IPS DF 6.9 (cell line): Measurements from ENCODE around the gene DDRGK1.

ENCODE experiments used
- DNase-seq: peaks from one replicate; pipeline ENCODE4 v3.0.0-alpha.2; 2013; ENCODE audit warnings: low read depth, low spot score
- H3K27ac ChIP-seq: one replicate; pipeline ENCODE4 v1.5.1; 2013; ENCODE audit warnings: low read length, control low read depth
- H3K27me3 ChIP-seq: 2 replicates; pipeline ENCODE4 v1.6.1; 2013; ENCODE audit warnings: mild to moderate bottlenecking, low read length; ENCODE audit not compliant: control insufficient read depth, insufficient read depth
- H3K36me3 ChIP-seq: 2 replicates; pipeline ENCODE4 v1.6.1; 2013; ENCODE audit warnings: low read length; ENCODE audit not compliant: control insufficient read depth, insufficient read depth
- H3K4me1 ChIP-seq: 2 replicates; pipeline ENCODE4 v1.6.1; 2013; ENCODE audit warnings: low read length; ENCODE audit not compliant: control insufficient read depth, insufficient read depth
- H3K4me3 ChIP-seq: 2 replicates; pipeline ENCODE4 v1.5.1; 2013; ENCODE audit warnings: mild to moderate bottlenecking, low read length
- H3K9me3 ChIP-seq: 2 replicates; pipeline ENCODE4 v1.6.1; 2013; ENCODE audit warnings: low read length, inconsistent platforms; ENCODE audit not compliant: control insufficient read depth, insufficient read depth
- WGBS: extraction: QIAGEN DNeasy Blood & Tissue Kit; methylation state at CpG from one replicate; pipeline ENCODE4 v1.1.7; 2013; ENCODE audit warnings: mixed read lengths, missing lambda C conversion rate; ENCODE audit not compliant: insufficient read length, insufficient coverage; 5-methylcytosine and 5-hydroxymethylcytosine counted together

DDRGK1 gene

DNA sequence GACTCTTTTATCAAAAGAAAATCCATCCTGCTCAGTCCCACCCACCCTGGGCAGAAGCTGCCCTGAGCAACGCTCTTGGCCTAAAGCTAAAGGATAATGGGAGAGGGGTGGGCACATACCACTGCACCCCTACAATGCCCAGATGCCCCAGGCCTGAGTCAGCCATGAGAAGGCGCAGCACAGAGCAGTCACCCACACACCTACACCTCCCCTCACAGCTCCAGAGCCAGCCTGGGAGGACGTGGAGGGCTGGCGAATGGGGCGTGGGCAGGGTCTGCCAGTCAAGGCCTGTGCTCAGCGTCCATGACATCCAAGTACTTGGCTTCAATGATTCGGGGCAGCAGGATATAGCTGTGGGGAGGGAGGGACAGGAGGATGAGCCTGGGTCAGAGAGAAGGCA is 23.0 kb upstream of the DDRGK1 start:
- no peaks in the 10 kb centered on the region for H3K9me3 ChIP-seq
- no peak for DNase-seq
- no CpG with 5 or more reads among the region's 7 CpGs for WGBS
- H3K27me3 ChIP-seq, result no peaks in the 10 kb centered on the region
- H3K4me1 ChIP-seq, result no peaks in the 10 kb centered on the region; the same call in 1 of the 2 replicates
- H3K4me3 ChIP-seq, result no peak overlapping the region
- H3K27ac ChIP-seq, result no peak overlapping the region
- peaks cover 26% of the 10 kb centered on the region; the same call in 1 of the 2 replicates for H3K36me3 ChIP-seq

DNA sequence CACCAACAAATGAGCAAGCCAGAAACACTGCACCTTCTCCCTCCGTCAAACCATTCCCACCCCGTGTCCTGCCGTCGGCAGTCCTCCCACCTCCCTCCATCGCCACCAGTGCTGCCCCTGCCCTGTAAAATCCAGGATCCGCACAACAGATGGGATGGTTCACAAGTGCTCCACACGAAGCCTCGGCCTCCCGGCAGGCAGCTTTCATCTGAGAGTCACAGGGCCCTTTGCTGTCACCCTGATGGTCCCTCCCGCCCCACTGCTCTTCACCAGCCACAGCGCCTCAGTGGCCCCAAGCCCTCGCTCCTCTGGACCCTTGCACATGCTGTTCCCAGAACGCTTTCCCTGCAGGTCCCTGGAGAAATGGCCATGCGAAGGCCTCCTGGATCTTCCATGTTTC is 22.4 kb upstream of the DDRGK1 start:
- no CpG with 5 or more reads among the region's 14 CpGs for WGBS
- no peaks in the 10 kb centered on the region; the same call in 1 of the 2 replicates for H3K4me1 ChIP-seq
- peaks cover 26% of the 10 kb centered on the region for H3K36me3 ChIP-seq
- no peak overlapping the region for H3K4me3 ChIP-seq
- no peak for DNase-seq
- H3K27ac ChIP-seq, result no peak overlapping the region
- no peaks in the 10 kb centered on the region for H3K27me3 ChIP-seq
- no peaks in the 10 kb centered on the region for H3K9me3 ChIP-seq

DNA sequence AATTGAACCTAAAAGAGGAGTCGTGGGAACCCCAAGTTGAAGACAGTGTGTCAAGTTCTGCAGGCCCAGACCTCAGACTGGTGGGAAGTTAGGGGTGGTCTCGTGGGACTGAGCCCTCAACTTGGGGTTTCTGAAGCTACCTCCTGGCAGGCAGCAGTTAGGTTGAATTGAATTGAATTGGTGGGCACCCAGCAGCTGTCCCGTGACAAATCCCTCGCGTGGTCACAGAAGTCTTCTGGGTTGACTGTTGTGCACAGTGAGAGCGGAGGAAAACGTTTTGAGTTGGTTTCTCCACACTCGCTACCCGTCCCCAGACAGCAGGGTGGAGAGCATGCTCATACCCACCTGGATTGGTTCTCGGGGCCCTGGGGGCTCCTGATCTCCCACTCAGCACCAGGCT is 21.6 kb upstream of the DDRGK1 start:
- no peaks in the 10 kb centered on the region for H3K9me3 ChIP-seq
- H3K4me3 ChIP-seq, result no peak overlapping the region
- no peaks in the 10 kb centered on the region for H3K27me3 ChIP-seq
- no peaks in the 10 kb centered on the region; the same call in 1 of the 2 replicates for H3K4me1 ChIP-seq
- no peak overlapping the region for H3K27ac ChIP-seq
- H3K36me3 ChIP-seq, result peaks cover 31% of the 10 kb centered on the region
- no CpG with 5 or more reads among the region's 10 CpGs for WGBS
- no peak for DNase-seq

DNA sequence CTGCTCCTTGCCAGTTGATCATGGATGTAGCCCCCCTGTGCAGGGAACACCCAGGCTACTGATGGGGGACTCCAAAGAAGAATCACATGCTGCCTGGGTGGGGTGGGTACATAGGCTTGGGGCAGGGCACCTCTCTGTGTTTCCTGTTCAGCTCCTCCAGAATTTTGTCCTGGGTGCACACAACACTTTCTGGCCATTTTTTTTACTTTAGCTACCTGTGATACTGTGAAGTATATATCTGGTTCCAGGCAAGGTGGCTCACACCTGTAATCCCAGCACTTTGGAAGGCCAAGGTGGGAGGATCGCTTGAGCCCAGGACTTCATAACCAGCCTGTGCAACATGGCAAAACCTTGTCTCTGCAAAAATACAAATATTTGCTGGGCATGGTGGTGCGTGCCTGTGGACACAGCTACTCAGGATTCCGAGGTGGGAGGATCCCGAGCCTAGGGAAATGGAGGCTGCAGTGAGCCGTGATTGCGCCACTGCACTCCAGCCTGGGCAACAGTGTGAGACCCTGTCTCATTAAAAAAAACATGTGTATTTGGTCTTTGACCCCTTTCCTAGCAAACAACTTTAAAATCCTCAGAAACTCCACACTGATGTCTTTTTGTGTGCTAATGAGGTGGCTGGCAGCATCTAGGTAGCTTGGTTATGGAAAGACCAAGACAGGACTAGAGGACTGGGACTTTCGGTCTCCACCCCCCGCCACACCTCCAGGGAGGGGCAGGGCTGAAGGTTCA is 20.4 kb upstream of the DDRGK1 start:
- Histone ChIP-seq H3K27me3 (no peaks in the 10 kb centered on the region), H3K27ac (no peak overlapping the region)
- no CpG with 5 or more reads among the region's 8 CpGs for WGBS

DNA sequence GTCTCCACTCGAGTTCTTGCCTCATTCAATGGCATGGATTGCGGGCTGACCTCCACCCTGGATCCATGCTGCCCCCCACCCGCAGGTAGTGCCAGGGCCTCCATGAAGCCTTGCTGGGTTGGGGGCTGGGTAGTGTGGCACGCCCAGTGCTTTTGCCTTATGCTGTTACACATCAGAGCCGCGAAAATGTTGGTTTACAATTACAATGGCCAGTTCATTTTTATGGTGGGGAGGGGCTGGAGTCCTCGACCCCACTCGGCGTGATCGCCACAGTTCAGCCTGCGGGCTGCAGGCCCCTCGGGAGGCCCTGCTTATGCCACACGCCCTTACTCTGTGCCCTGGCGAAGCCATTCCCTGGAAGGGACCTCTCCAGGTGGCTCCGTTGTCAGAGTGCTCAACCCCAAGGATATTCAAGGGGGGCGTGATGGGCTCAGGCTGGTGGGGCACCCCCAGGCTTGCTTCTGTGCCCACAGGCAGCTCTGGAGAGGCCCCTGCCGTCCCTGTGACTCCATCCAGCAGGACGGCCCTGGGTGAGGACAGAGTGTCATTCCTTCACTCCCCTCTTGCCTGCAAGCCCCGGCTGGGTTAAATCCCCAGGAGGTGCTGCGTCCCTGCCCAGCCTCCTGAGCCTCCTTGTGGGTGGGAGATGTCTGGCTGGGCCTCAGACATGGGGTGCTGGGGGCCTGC is 19.7 kb upstream of the DDRGK1 start:
- no CpG with 5 or more reads among the region's 20 CpGs for WGBS
- DNase-seq, result no peak
- Histone ChIP-seq H3K4me3 (no peak overlapping the region), H3K27ac (no peak overlapping the region), H3K4me1 (no peaks in the 10 kb centered on the region; the same call in 1 of the 2 replicates), H3K9me3 (no peaks in the 10 kb centered on the region), H3K27me3 (no peaks in the 10 kb centered on the region), H3K36me3 (peaks cover 25% of the 10 kb centered on the region)

More for the DNA sequence above, 20.4 kb upstream of the DDRGK1 start:
- Histone ChIP-seq H3K4me3 (no peak overlapping the region), H3K36me3 (peaks cover 30% of the 10 kb centered on the region), H3K9me3 (no peaks in the 10 kb centered on the region), H3K4me1 (no peaks in the 10 kb centered on the region; the same call in 1 of the 2 replicates)
- DNase-seq, result no peak

DNA sequence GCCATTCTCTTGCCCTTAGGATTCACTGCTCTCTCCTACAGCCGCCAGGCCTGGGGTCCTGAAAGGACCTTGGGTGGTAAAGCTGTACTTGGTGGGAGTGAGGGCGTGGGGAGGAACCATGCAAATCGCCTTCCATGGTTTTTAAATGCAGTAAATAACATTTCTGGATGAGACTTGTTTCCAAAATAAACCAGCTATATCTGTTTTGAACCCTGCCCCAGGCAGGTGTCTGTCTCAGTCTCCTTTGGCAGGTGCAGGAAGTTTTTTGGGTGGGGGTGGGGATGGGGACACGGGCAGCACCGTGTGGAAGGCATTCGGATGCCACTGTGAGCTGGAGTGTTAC is 19.1 kb upstream of the DDRGK1 start:
- H3K9me3 ChIP-seq, result no peaks in the 10 kb centered on the region
- H3K4me1 ChIP-seq, result no peaks in the 10 kb centered on the region; the same call in 1 of the 2 replicates
- H3K27me3 ChIP-seq, result no peaks in the 10 kb centered on the region
- no peak overlapping the region for H3K27ac ChIP-seq
- no peak overlapping the region for H3K4me3 ChIP-seq
- DNase-seq, result no peak
- no CpG with 5 or more reads among the region's 6 CpGs for WGBS
- H3K36me3 ChIP-seq, result peaks cover 25% of the 10 kb centered on the region

DNA sequence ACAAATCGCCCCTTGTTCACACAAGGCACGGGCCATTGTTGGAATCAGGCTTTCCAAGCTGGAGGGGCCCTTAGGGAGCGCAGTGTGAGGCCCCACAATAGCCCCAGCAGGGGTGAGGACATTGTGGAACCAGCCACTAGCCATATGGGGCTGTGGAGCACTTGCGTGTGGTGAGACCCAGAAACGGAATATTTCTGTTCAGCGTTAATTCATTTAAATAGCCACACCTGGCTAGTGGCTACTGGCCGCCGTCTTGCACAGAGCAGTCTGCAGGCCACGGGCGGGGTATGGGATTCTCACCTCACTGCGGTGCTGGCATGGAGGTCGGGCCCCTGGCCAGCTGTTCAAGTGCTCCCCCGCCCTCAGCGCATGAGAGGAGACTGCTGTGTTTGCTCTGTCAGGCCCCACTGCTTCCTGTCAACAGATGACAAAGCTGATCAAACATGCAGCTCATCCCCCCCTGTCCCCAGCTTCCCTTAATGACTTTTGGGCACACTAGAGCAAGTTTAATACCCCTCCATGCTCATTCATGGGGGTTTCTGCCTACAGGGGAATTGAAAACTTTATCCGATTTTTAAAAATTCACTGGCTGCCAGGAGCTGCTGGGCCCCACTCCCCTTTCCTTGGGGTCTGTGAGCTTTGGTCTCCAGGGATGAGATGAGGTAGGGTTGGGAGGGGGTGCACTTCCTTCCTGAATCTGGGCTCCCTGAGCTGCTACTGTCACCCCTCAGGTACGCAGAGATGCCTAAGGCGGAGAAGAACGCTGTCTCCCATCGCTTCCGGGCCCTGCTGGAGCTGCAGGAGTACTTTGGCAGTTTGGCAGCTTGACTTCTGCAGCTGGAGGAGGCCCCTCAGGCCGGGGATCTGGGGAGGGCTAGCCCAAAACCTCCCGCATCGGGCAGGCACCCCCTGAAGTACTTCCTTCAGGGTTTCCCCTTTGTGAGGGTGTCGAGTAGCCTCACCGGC is 18.4 kb upstream of the DDRGK1 start:
- H3K36me3 ChIP-seq, result peaks cover 25% of the 10 kb centered on the region
- H3K4me3 ChIP-seq, result no peak overlapping the region
- no peak for DNase-seq
- H3K9me3 ChIP-seq, result no peaks in the 10 kb centered on the region
- H3K27me3 ChIP-seq, result no peaks in the 10 kb centered on the region
- H3K4me1 ChIP-seq, result no peaks in the 10 kb centered on the region; the same call in 1 of the 2 replicates
- H3K27ac ChIP-seq, result no peak overlapping the region
- WGBS, result no CpG with 5 or more reads among the region's 25 CpGs

DNA sequence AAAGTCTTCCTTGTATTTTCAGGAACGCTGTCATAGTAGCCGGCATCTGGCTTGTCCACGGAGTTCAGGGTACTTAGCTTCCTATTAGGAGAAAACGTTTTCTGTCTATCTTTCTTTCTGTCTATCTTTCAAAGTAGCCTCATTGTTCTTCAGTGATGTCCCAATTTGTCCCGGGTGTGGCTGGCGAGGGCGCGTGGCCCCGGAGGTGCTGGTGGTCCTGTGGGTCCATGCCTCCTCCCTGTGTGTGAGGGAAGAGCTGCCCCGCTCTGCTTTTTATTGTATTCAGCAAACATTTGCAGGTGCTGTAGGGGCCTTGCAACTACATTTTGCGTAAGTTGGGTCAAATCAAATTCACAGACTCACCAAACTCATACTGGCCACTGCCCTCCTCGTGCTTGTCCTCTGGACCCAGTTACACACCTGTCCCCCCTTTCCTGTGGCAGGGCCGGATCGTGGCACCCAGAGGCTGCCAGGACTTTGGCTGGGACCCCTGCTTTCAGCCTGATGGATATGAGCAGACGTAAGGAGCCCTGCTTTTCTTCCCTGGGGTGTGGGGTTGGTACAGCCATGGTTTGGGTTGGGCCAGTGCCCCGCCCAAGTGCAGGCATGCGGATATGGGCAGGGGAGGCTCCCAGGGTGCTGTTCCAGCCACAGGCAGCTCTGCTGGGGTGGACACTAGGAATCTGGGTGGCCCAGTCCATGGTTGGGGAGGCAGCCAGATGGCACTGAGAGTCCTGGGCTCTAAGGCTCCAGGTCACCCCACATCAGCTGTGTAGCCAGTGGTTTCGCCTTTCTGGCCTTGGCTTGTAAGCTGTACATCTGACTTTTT is 17.1 kb upstream of the DDRGK1 start:
- H3K9me3 ChIP-seq, result no peaks in the 10 kb centered on the region
- DNase-seq, result no peak
- peaks cover 19% of the 10 kb centered on the region for H3K36me3 ChIP-seq
- no peaks in the 10 kb centered on the region; the same call in 1 of the 2 replicates for H3K4me1 ChIP-seq
- WGBS, result no CpG with 5 or more reads among the region's 18 CpGs
- no peak overlapping the region for H3K4me3 ChIP-seq
- no peaks in the 10 kb centered on the region for H3K27me3 ChIP-seq
- H3K27ac ChIP-seq, result no peak overlapping the region

DNA sequence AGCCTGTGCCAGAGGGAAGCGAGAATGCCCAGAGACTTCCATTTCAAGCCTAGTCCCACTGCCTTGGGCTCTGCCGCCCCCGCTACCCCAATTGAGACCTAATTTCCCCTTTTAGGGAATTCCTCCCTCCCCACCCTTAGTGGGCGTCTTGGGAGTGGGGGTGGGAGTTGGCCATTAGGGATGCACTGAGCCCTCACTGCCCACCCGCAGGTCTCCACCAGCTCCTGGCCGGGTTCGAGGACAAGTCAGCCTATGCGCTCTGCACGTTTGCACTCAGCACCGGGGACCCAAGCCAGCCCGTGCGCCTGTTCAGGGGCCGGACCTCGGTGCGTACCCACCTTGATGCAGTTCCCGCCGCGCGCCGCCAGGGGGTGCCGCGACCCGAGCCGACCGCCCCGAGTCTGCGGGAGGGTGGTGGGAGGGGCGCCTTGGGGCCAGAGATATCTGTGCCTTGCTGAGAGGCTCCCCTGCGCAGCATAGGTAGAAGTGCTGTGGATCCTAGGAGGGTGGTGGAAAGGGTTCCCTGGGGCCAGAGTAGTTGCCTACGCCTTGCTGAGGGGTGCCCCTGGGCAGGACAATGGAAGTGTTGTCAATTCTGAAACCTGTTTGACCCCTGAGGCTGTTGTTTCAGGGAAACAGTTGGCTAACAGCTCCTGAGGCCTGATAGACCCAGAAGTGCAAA is 14.0 kb upstream of the DDRGK1 start:
- DNase-seq, result no peak
- Histone ChIP-seq H3K4me3 (no peak overlapping the region), H3K27ac (no peak overlapping the region), H3K4me1 (no peaks in the 10 kb centered on the region; the same call in 1 of the 2 replicates), H3K9me3 (no peaks in the 10 kb centered on the region), H3K27me3 (no peaks in the 10 kb centered on the region), H3K36me3 (peaks cover 21% of the 10 kb centered on the region)
- no CpG with 5 or more reads among the region's 30 CpGs for WGBS
